H1 (cell line): ENCODE data around the gene DUSP2.
A peak's percentile ranks its signal among the peaks of the same experiment; 100 is the strongest.

ENCODE experiments used
- CEBPB ChIP-seq: IDR thresholded peaks from 2 replicates; pipeline ENCODE4 v1.6.1; 2012; ENCODE audit warnings: low read depth, low read length
- CTCF ChIP-seq, 3 experiments: IDR thresholded peaks; 1 replicate in 2 of 3; 2 replicates in 1 of 3; pipeline versions ENCODE4 v1.5.1 to v1.6.1; 2011; ENCODE audit warnings: low read length in 3 of 3, mild to moderate bottlenecking in 3 of 3, inconsistent platforms in 2 of 3, low read depth in 1 of 3, moderate library complexity in 1 of 3; ENCODE audit not compliant: insufficient read depth in 1 of 3; ENCODE audit errors: control extremely low read depth in 1 of 3
- EZH2 ChIP-seq: fragments of 200-600 bp; sonication (generic); IDR thresholded peaks from 2 replicates; pipeline ENCODE4 v1.7.1; 2012; ENCODE audit warnings: low read depth, mild to moderate bottlenecking, moderate library complexity, low read length, inconsistent platforms; ENCODE audit not compliant: severe bottlenecking
- KDM4A ChIP-seq: IDR thresholded peaks from one replicate; pipeline ENCODE4 v1.7.1; 2012; ENCODE audit warnings: low read depth, mild to moderate bottlenecking, moderate library complexity, low read length, inconsistent platforms; ENCODE audit not compliant: severe bottlenecking
- MAFK ChIP-seq: IDR thresholded peaks from 2 replicates; pipeline ENCODE4 v1.6.1; 2012; ENCODE audit warnings: low read depth, mild to moderate bottlenecking, improper control_type of control experiment, low read length
- POLR2A ChIP-seq, 2 experiments: IDR thresholded peaks; 1 replicate in 1 of 2; 2 replicates in 1 of 2; pipeline ENCODE4 v1.6.1; 2011; ENCODE audit warnings: low read depth in 2 of 2, low read length in 2 of 2, mild to moderate bottlenecking in 2 of 2; ENCODE audit errors: control extremely low read depth in 1 of 2
- POLR2AphosphoS5 ChIP-seq: IDR thresholded peaks from 2 replicates; pipeline ENCODE4 v1.6.1; 2011; ENCODE audit warnings: low read depth, low read length
- SP4 ChIP-seq: IDR thresholded peaks from 2 replicates; pipeline ENCODE4 v1.6.1; 2012; ENCODE audit warnings: low read length, inconsistent platforms
- TAF1 ChIP-seq: IDR thresholded peaks from 2 replicates; pipeline ENCODE4 v1.6.1; 2011; ENCODE audit warnings: mild to moderate bottlenecking, low read depth, low read length
- YY1 ChIP-seq: IDR thresholded peaks from 2 replicates; pipeline ENCODE4 v1.6.1; 2011; ENCODE audit warnings: low read depth, mild to moderate bottlenecking, low read length

- TF ChIP-seq CTCF (IDR thresholded peaks at IDR 0.05; ENCODE audit: control extremely low read depth in 1 of 3, insufficient read depth in 1 of 3, low read depth in 1 of 3, low read length in 3 of 3) (no peak), KDM4A (no peak), MAFK (no peak), EZH2 (no peak), TAF1 (no peak), POLR2A (IDR thresholded peaks at IDR 0.05; ENCODE audit: control extremely low read depth in 1 of 2, low read depth in 2 of 2, low read length in 2 of 2) (no peak), POLR2AphosphoS5 (no peak), CEBPB (peak; percentile 48; the same call in 1 of the 2 replicates), YY1 (no peak), SP4 (no peak)
These were observed 32.5 kb downstream of the DUSP2 start for GRCh38 chr2:96112501-96113366.
